ENCODE measurements around the gene GPR156. TPM values are rescaled to one million over a fixed set of nuclear protein-coding genes. Genes with fewer than 3 reads are reported as not detected.
"Not testable (repeated sequence)": the region's sequence is repeated elsewhere in the genome, so short reads cannot be mapped to it uniquely, and the experiment has no call there.

GPR156 gene
- total RNA-seq, 1 donor from 2014 or later, result 1.4 TPM

DNA sequence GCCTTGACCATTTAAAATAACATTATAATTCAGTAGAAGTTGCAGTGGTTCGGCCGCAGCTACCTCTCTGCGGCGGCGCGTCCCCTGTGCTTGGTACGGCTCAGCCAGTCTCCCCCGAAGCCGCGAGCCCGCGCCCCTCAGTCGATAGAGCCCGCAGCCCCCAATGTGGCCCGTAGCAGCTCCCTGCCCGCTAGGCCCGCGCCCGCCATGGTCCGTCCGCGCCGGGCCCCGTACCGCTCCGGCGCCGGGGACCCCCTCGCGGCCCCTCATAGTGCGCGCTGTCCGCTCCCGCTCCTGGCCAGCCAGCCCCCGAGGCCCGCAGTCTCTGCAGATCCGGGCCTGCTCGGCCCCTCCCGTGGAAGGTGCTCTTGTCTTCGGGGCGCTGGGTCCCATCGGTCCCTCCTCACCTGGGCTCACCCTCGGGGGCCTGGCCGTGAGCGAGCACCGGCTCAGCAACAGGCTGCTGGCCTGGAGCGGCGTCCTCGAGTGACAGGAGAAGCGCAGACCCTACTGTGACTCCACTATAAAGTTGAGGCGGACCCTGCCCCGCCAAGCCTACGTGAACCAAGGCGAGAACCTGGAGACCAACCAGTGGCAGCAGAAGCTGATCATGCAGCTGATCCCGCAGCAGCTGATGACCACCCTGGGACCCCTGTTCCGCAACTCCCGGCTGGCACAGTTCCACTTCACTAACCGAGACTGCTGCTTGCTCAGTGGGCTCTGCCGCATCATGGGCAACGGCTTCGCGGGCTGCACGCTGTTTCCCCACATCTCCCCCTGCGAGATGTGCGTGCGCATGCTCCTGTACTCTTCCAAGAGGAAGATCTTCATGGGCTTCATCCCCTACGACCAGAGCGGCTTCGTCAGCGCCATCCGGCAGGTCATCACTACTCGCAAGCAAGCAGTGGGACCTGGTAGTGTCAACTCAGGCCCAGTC is 21.8 kb upstream of the GPR156 start:
- TF ChIP-seq, protein P1, sequence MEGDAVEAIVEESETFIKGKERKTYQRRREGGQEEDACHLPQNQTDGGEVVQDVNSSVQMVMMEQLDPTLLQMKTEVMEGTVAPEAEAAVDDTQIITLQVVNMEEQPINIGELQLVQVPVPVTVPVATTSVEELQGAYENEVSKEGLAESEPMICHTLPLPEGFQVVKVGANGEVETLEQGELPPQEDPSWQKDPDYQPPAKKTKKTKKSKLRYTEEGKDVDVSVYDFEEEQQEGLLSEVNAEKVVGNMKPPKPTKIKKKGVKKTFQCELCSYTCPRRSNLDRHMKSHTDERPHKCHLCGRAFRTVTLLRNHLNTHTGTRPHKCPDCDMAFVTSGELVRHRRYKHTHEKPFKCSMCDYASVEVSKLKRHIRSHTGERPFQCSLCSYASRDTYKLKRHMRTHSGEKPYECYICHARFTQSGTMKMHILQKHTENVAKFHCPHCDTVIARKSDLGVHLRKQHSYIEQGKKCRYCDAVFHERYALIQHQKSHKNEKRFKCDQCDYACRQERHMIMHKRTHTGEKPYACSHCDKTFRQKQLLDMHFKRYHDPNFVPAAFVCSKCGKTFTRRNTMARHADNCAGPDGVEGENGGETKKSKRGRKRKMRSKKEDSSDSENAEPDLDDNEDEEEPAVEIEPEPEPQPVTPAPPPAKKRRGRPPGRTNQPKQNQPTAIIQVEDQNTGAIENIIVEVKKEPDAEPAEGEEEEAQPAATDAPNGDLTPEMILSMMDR (conservative IDR thresholded peaks at IDR 0.05; ENCODE audit: low read depth, low read length), result no peak
- no peak for DNase-seq (ENCODE audit: low read depth)
- H3K4me3 ChIP-seq (ENCODE audit: low read depth, low read length), result no peak overlapping the region

DNA sequence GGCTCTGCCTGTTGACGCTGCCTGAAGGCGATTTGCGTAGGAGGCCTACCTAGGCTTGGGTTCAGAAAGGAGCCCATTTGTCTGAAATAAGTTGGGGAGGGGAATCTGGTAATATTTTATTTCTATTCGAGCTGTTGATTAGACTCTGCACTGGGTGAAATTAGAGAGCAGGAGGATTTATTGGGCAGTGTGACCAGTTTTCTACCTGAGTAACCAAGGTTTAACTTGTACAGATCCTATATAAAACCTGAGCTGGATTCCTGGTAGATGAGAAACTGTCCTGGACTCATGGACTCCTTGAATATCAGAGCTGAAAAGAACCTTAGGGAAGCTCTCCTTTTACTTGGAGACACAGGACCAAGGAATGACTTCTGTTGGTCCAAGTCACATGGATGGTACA is 19.6 kb upstream of the GPR156 start:
- TF ChIP-seq, protein P1 (conservative IDR thresholded peaks at IDR 0.05; ENCODE audit: low read depth, low read length), result no peak
- no peak overlapping the region for H3K4me3 ChIP-seq (ENCODE audit: low read depth, low read length)
- peak; percentile 15 for DNase-seq (ENCODE audit: low read depth)

DNA sequence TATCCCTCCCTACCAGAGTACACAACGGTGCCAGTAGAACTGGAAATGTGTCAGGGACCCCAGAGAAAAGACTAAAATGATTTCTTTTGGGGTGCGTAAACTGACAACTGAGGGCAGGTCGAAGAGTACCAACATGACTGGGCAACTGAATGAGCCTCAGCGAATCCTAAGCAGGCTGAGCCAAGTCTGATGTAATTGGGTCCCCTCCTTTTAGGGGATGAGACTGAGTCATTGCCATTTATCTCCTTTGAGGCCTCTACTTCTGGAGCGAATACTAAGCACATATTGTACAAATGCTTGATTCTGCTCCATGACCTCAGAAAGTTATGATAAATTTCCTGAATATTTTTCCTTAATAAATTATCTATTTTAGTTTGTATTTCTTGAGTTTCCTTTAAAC is 17.3 kb upstream of the GPR156 start:
- no peak for DNase-seq (ENCODE audit: low read depth)
- TF ChIP-seq, protein P1 (conservative IDR thresholded peaks at IDR 0.05; ENCODE audit: low read depth, low read length), result no peak

DNA sequence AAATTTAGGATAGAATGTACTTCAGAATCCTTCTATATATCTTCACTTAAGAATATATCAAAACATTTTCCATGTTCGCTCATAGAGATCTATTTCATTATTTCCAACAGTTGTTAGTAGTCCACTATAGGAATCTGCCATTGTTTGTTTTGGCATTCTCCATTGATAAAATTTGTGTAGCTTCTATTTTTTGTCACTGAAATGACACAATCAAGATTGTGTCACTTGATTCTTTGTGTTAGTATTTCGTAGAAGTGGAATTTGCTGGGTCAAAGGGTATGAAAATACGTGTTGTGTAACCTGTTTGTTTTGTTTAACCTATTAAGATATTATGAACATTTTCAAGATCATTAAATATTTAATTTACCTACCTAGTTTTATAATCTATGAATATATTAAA is 15.9 kb upstream of the GPR156 start:
- no peak overlapping the region for H3K4me3 ChIP-seq (ENCODE audit: low read depth, low read length)
- DNase-seq (ENCODE audit: low read depth), result no peak
- TF ChIP-seq, protein P1 (conservative IDR thresholded peaks at IDR 0.05; ENCODE audit: low read depth, low read length), result no peak

More for the DNA sequence above, 17.3 kb upstream of the GPR156 start:
- no peak overlapping the region for H3K4me3 ChIP-seq (ENCODE audit: low read depth, low read length)

DNA sequence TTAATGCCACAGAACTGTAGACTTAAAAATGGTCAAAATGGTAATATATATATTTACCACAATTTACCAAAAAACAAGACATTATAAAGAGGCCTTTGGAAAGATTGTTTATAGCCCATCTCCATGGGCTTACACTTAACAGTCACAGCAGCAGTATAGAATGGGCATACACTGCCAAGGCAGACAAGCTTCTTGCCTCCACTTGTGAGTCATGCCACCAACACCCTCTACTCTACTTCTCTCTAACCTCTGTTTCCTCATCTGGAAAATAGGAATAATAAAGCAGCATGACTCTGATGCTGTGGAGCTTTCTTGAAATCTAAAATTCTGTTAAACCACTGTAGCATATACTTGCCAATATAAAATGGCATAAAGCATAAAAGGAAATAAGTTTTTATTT is 14.4 kb upstream of the GPR156 start:
- no peak for DNase-seq (ENCODE audit: low read depth)
- TF ChIP-seq, protein P1 (conservative IDR thresholded peaks at IDR 0.05; ENCODE audit: low read depth, low read length), result no peak
- H3K4me3 ChIP-seq (ENCODE audit: low read depth, low read length), result no peak overlapping the region

- TF ChIP-seq, protein P1 (conservative IDR thresholded peaks at IDR 0.05; ENCODE audit: low read depth, low read length), result no peak
- H3K4me3 ChIP-seq (ENCODE audit: low read depth, low read length), result no peak overlapping the region
Observed at GRCh38 chr3:120298996-120299395, 14.0 kb upstream of the GPR156 start.

GRCh38 chr3:120291552-120291951 is 6.5 kb upstream of the GPR156 start:
- DNase-seq (ENCODE audit: low read depth); H3K4me3 ChIP-seq (ENCODE audit: low read depth, low read length): not testable (repeated sequence)

More at GRCh38 chr3:120298996-120299395, 14.0 kb upstream of the GPR156 start:
- DNase-seq (ENCODE audit: low read depth), result no peak

All from epithelial cell of proximal tubule (primary cell).